Spleen (tissue), 7 donors: ENCODE measurements around the gene HYDIN.
"Not testable (repeated sequence)": the region's sequence is repeated elsewhere in the genome, so short reads cannot be mapped to it uniquely, and the experiment has no call there.

Experiments used
- POLR2A ChIP-seq, 3 donors: fragments of 450-650 bp; IDR thresholded peaks; one replicate each; pipeline ENCODE4 v1.5.1; 2017; ENCODE audit warnings: antibody characterized with exemption in 3 of 3, mild to moderate bottlenecking in 1 of 3
- POLR2AphosphoS5 ChIP-seq, 3 donors: sonication (generic); formaldehyde crosslinking; IDR thresholded peaks; one replicate each; pipeline ENCODE4 v1.5.1; 2017; ENCODE audit warnings: antibody characterized with exemption in 3 of 3
- TF ChIP-seq, protein P1 (sequence below), 11 experiments: fragments of 200-600 bp in 7 of 11; fragments of 450-650 bp in 4 of 11; sonication (generic) in 4 of 11; IDR thresholded peaks in 8 of 11; conservative IDR thresholded peaks in 3 of 11; 1 replicate in 7 of 11; 2 replicates in 4 of 11; pipeline versions ENCODE4 v1.4.0 to v1.8.0; 2016 to 2021; ENCODE audit warnings: antibody characterized with exemption in 11 of 11, inconsistent platforms in 4 of 11, mild to moderate bottlenecking in 1 of 11
- donor health status: DM: no; HTN: no; CAD: no; lungs with moderate emphysema.
- donor health status: DM: no; HTN: no; CAD: no.
- donor health status: DM: no; HTN: no; CAD: no.

DNA sequence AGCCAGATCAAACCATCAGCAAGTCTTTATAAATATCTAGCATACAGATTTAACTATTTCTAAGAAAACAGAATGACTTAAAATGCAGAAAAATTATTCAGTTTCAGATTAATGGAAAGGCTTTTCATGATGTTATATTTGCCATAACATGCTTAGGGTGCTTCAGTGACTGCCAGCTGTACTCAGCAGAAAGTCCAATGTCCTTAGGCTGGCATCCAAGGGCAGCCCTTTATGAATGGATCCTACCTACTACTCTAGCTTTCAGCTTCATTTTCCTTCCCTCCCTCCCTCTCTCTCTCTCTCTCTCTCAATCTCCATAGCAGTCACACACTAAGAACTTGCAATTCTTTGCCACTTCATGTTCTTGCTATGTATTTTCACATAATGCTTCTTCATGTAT, 124.6 kb downstream of the HYDIN start:
- TF ChIP-seq, protein P1, sequence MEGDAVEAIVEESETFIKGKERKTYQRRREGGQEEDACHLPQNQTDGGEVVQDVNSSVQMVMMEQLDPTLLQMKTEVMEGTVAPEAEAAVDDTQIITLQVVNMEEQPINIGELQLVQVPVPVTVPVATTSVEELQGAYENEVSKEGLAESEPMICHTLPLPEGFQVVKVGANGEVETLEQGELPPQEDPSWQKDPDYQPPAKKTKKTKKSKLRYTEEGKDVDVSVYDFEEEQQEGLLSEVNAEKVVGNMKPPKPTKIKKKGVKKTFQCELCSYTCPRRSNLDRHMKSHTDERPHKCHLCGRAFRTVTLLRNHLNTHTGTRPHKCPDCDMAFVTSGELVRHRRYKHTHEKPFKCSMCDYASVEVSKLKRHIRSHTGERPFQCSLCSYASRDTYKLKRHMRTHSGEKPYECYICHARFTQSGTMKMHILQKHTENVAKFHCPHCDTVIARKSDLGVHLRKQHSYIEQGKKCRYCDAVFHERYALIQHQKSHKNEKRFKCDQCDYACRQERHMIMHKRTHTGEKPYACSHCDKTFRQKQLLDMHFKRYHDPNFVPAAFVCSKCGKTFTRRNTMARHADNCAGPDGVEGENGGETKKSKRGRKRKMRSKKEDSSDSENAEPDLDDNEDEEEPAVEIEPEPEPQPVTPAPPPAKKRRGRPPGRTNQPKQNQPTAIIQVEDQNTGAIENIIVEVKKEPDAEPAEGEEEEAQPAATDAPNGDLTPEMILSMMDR (IDR thresholded peaks at IDR 0.05 in 8 of 11, conservative IDR thresholded peaks at IDR 0.05 in 3 of 11), result not testable (repeated sequence)
- not testable (repeated sequence) for TF ChIP-seq POLR2AphosphoS5, POLR2A (IDR thresholded peaks at IDR 0.05)
